ENCODE results near the gene HTR7. TPM values are rescaled to one million over a fixed set of nuclear protein-coding genes. Genes with fewer than 3 reads are reported as not detected.

HTR7 gene
- total RNA-seq, 5 donors from 2014 or later (not counting 1 experiment from before 2014, with no cell fraction given), result 0.07 TPM; not detected in 4

- peaks cover 0 to 7% (median 3%) of the 10 kb centered on the region in 3 donors for H3K9me3 Mint-ChIP-seq
- peak overlapping the region; percentile 51 to 86 (median 85) for H3K4me3 Mint-ChIP-seq
- ChIA-PET CTCF (interaction anchor here in 1 of 2 donors (0.7 to 1.3 kb wide), 2 partner anchors 15 kb away, joined by 3 read pairs; partner anchors contain the start of gene RPP30), POLR2A (no interaction called here)
- Histone ChIP-seq H3K4me3 (ENCODE audit: control insufficient read depth in 1 of 2, extremely low read depth in 1 of 2, low read length in 1 of 2) (no peak overlapping the region), H3K9me3 (no peaks in the 10 kb centered on the region), H3K36me3 (ENCODE audit: control insufficient read depth in 2 of 2, extremely low read depth in 1 of 2, insufficient read depth in 1 of 2, low read length in 1 of 2) (no peaks in the 10 kb centered on the region), H3K27ac (ENCODE audit: low read length) (no peak overlapping the region), H3K27me3 (replicated peaks in 1 of 2; ENCODE audit: control insufficient read depth in 2 of 2, extremely low read depth in 1 of 2, insufficient read depth in 2 of 2, low read length in 1 of 2) (peaks cover 7 to 31% of the 10 kb centered on the region in 2 experiments), H3K4me1 (ENCODE audit: control insufficient read depth in 1 of 2, extremely low read depth in 1 of 2, insufficient read depth in 2 of 2, low read length in 2 of 2) (peaks cover 6 to 14% of the 10 kb centered on the region in 2 experiments)
- H3K27ac Mint-ChIP-seq, result no peak overlapping the region
- peaks cover 2% of the 10 kb centered on the region for H3K36me3 Mint-ChIP-seq
- no peak for ATAC-seq (replicated peaks in 1 of 4)
- DNase-seq, result no peak
- peaks cover 44 to 62% of the 10 kb centered on the region in 2 donors for H3K27me3 Mint-ChIP-seq
- peaks cover 11 to 13% (median 11%) of the 10 kb centered on the region in 3 donors for H3K4me1 Mint-ChIP-seq
- 93% methylated on average over 2 of the region's 3 CpGs for WGBS (ENCODE audit: insufficient coverage)
Measured at GRCh38 chr10:90856261-90856660, 1.6 kb downstream of the HTR7 start.

- H3K9me3 ChIP-seq, result no peaks in the 10 kb centered on the region
- ATAC-seq (replicated peaks in 1 of 4) (no peak), DNase-seq (no peak)
- WGBS (ENCODE audit: insufficient coverage), result no CpG with 5 or more reads among the region's 3 CpGs
- no peak overlapping the region for H3K4me3 Mint-ChIP-seq
- H3K4me3 ChIP-seq (ENCODE audit: control insufficient read depth in 1 of 2, extremely low read depth in 1 of 2, low read length in 1 of 2), result no peak overlapping the region
- no peak overlapping the region for H3K27ac Mint-ChIP-seq
- peaks cover 0 to 18% (median 11%) of the 10 kb centered on the region in 3 donors for H3K9me3 Mint-ChIP-seq
- no peaks in the 10 kb centered on the region for H3K36me3 ChIP-seq (ENCODE audit: control insufficient read depth in 2 of 2, extremely low read depth in 1 of 2, insufficient read depth in 1 of 2, low read length in 1 of 2)
- H3K36me3 Mint-ChIP-seq, result peaks cover 6% of the 10 kb centered on the region
- no peak overlapping the region for H3K27ac ChIP-seq (ENCODE audit: low read length)
- H3K4me1 Mint-ChIP-seq, result peaks cover 11 to 13% (median 11%) of the 10 kb centered on the region in 3 donors
- peaks cover 44 to 69% of the 10 kb centered on the region in 2 donors for H3K27me3 Mint-ChIP-seq
- peaks cover 6 to 14% of the 10 kb centered on the region in 2 experiments for H3K4me1 ChIP-seq (ENCODE audit: control insufficient read depth in 1 of 2, extremely low read depth in 1 of 2, insufficient read depth in 2 of 2, low read length in 2 of 2)
- H3K27me3 ChIP-seq (replicated peaks in 1 of 2; ENCODE audit: control insufficient read depth in 2 of 2, extremely low read depth in 1 of 2, insufficient read depth in 2 of 2, low read length in 1 of 2), result peaks cover 7 to 34% of the 10 kb centered on the region in 2 experiments
- ChIA-PET POLR2A (no interaction called here), CTCF (interaction anchor here in 1 of 2 donors (1.3 kb wide), 1 partner anchor 17 kb away, joined by 3 read pairs; the partner anchor contains the start of gene RPP30)
Measured at GRCh38 chr10:90855126-90855525, 2.7 kb downstream of the HTR7 start.

- Histone ChIP-seq H3K36me3 (ENCODE audit: control insufficient read depth in 2 of 2, extremely low read depth in 1 of 2, insufficient read depth in 1 of 2, low read length in 1 of 2) (no peaks in the 10 kb centered on the region), H3K27ac (ENCODE audit: low read length) (no peak overlapping the region), H3K9me3 (no peaks in the 10 kb centered on the region), H3K4me3 (ENCODE audit: control insufficient read depth in 1 of 2, extremely low read depth in 1 of 2, low read length in 1 of 2) (no peak overlapping the region), H3K27me3 (replicated peaks in 1 of 2; ENCODE audit: control insufficient read depth in 2 of 2, extremely low read depth in 1 of 2, insufficient read depth in 2 of 2, low read length in 1 of 2) (peaks cover 2 to 20% of the 10 kb centered on the region in 2 experiments), H3K4me1 (ENCODE audit: control insufficient read depth in 1 of 2, extremely low read depth in 1 of 2, insufficient read depth in 2 of 2, low read length in 2 of 2) (no peaks in the 10 kb centered on the region)
- Mint-ChIP-seq H3K4me1 (peaks cover 0 to 4% (median 0%) of the 10 kb centered on the region in 3 donors), H3K27me3 (peaks cover 42 to 52% of the 10 kb centered on the region in 2 donors), H3K4me3 (no peak overlapping the region), H3K36me3 (peaks cover 6% of the 10 kb centered on the region), H3K27ac (no peak overlapping the region), H3K9me3 (peaks cover 0 to 18% (median 11%) of the 10 kb centered on the region in 3 donors)
- DNase-seq, result no peak
- WGBS (ENCODE audit: insufficient coverage), result no CpG with 5 or more reads among the region's 1 CpG
- POLR2A ChIA-PET, result no interaction called here
- ATAC-seq (replicated peaks in 1 of 4), result no peak
- CTCF ChIA-PET, result no interaction called here
Measured at GRCh38 chr10:90849956-90850749, 7.7 kb downstream of the HTR7 start.

GRCh38 chr10:90847436-90847835 lies 10.4 kb downstream of the HTR7 start:
- H3K27ac Mint-ChIP-seq, result no peak overlapping the region
- Histone ChIP-seq H3K4me3 (ENCODE audit: control insufficient read depth in 1 of 2, extremely low read depth in 1 of 2, low read length in 1 of 2) (no peak overlapping the region), H3K36me3 (ENCODE audit: control insufficient read depth in 2 of 2, extremely low read depth in 1 of 2, insufficient read depth in 1 of 2, low read length in 1 of 2) (no peaks in the 10 kb centered on the region), H3K9me3 (no peaks in the 10 kb centered on the region), H3K4me1 (ENCODE audit: control insufficient read depth in 1 of 2, extremely low read depth in 1 of 2, insufficient read depth in 2 of 2, low read length in 2 of 2) (no peaks in the 10 kb centered on the region), H3K27ac (ENCODE audit: low read length) (no peak overlapping the region), H3K27me3 (replicated peaks in 1 of 2; ENCODE audit: control insufficient read depth in 2 of 2, extremely low read depth in 1 of 2, insufficient read depth in 2 of 2, low read length in 1 of 2) (peaks cover 0 to 14% of the 10 kb centered on the region in 2 experiments)
- peaks cover 0 to 4% (median 0%) of the 10 kb centered on the region in 3 donors for H3K4me1 Mint-ChIP-seq
- peaks cover 0 to 18% (median 11%) of the 10 kb centered on the region in 3 donors for H3K9me3 Mint-ChIP-seq
- H3K4me3 Mint-ChIP-seq, result no peak overlapping the region
- peaks cover 6% of the 10 kb centered on the region for H3K36me3 Mint-ChIP-seq
- ChIA-PET POLR2A (no interaction called here), CTCF (interaction anchor here in 1 of 2 donors (0.6 to 0.7 kb wide), 2 partner anchors 54 to 1419 kb away, joined by 3 read pairs; no protein-coding TSS in a partner anchor)
- peak in 1 of 4 experiments; percentile 40 for ATAC-seq (replicated peaks in 1 of 4)
- DNase-seq, result no peak
- WGBS (ENCODE audit: insufficient coverage), result no CpG with 5 or more reads among the region's 1 CpG
- peaks cover 34 to 46% of the 10 kb centered on the region in 2 donors for H3K27me3 Mint-ChIP-seq

GRCh38 chr10:90846746-90847145 lies 11.1 kb downstream of the HTR7 start:
- POLR2A ChIA-PET, result no interaction called here
- Histone ChIP-seq H3K4me1 (ENCODE audit: control insufficient read depth in 1 of 2, extremely low read depth in 1 of 2, insufficient read depth in 2 of 2, low read length in 2 of 2) (no peaks in the 10 kb centered on the region), H3K27me3 (replicated peaks in 1 of 2; ENCODE audit: control insufficient read depth in 2 of 2, extremely low read depth in 1 of 2, insufficient read depth in 2 of 2, low read length in 1 of 2) (peaks cover 0 to 11% of the 10 kb centered on the region in 2 experiments), H3K4me3 (ENCODE audit: control insufficient read depth in 1 of 2, extremely low read depth in 1 of 2, low read length in 1 of 2) (no peak overlapping the region), H3K9me3 (no peaks in the 10 kb centered on the region), H3K36me3 (ENCODE audit: control insufficient read depth in 2 of 2, extremely low read depth in 1 of 2, insufficient read depth in 1 of 2, low read length in 1 of 2) (no peaks in the 10 kb centered on the region), H3K27ac (ENCODE audit: low read length) (no peak overlapping the region)
- DNase-seq (no peak), ATAC-seq (replicated peaks in 1 of 4) (no peak)
- CTCF ChIA-PET, result interaction anchor here in 1 of 2 donors (0.7 kb wide), 1 partner anchor 1418 kb away, joined by 3 read pairs; no protein-coding TSS in a partner anchor
- WGBS (ENCODE audit: insufficient coverage), result no CpG with 5 or more reads among the region's 1 CpG
- Mint-ChIP-seq H3K4me3 (no peak overlapping the region), H3K36me3 (peaks cover 5% of the 10 kb centered on the region), H3K4me1 (peaks cover 0 to 4% (median 0%) of the 10 kb centered on the region in 3 donors), H3K9me3 (peaks cover 0 to 13% (median 10%) of the 10 kb centered on the region in 3 donors), H3K27me3 (peaks cover 27 to 40% of the 10 kb centered on the region in 2 donors), H3K27ac (no peak overlapping the region)

- Histone ChIP-seq H3K36me3 (ENCODE audit: control insufficient read depth in 2 of 2, extremely low read depth in 1 of 2, insufficient read depth in 1 of 2, low read length in 1 of 2) (no peaks in the 10 kb centered on the region), H3K27me3 (replicated peaks in 1 of 2; ENCODE audit: control insufficient read depth in 2 of 2, extremely low read depth in 1 of 2, insufficient read depth in 2 of 2, low read length in 1 of 2) (peaks cover 0 to 8% of the 10 kb centered on the region in 2 experiments), H3K9me3 (no peaks in the 10 kb centered on the region), H3K4me1 (ENCODE audit: control insufficient read depth in 1 of 2, extremely low read depth in 1 of 2, insufficient read depth in 2 of 2, low read length in 2 of 2) (no peaks in the 10 kb centered on the region), H3K4me3 (ENCODE audit: control insufficient read depth in 1 of 2, extremely low read depth in 1 of 2, low read length in 1 of 2) (no peak overlapping the region), H3K27ac (ENCODE audit: low read length) (no peak overlapping the region)
- WGBS (ENCODE audit: insufficient coverage), result 58% methylated on average over 3 of the region's 3 CpGs
- Mint-ChIP-seq H3K4me3 (no peak overlapping the region), H3K27ac (no peak overlapping the region), H3K36me3 (peaks cover 3% of the 10 kb centered on the region), H3K9me3 (peaks cover 0 to 6% (median 5%) of the 10 kb centered on the region in 3 donors), H3K4me1 (peaks cover 0 to 4% (median 0%) of the 10 kb centered on the region in 3 donors), H3K27me3 (peaks cover 25 to 33% of the 10 kb centered on the region in 2 donors)
- CTCF ChIA-PET, result interaction anchor here in 1 of 2 donors (0.6 kb wide), 1 partner anchor 1433 kb away, joined by 6 read pairs; no protein-coding TSS in a partner anchor
- DNase-seq, result no peak
- POLR2A ChIA-PET, result no interaction called here
- no peak for ATAC-seq (replicated peaks in 1 of 4)
Measured at GRCh38 chr10:90845726-90846125, 12.1 kb downstream of the HTR7 start.

Measured in T-cell (primary cell).